ENCODE measurements around the gene CD19.

CD19 gene

GRCh38 chr16:28950648-28951409 is 19.1 kb downstream of the CD19 start, which contains the start of gene NFATC2IP:
Gene NFATC2IP (plus strand): TSS chr16:28950937. CDS start chr16:28951012, 75 bp downstream.
- TF ChIP-seq CTCF (IDR thresholded peaks at IDR 0.05; ENCODE audit: insufficient read depth, low read depth, low read length, missing control alignments): no peak
- DNase-seq (ENCODE audit: low read depth): peak; percentile 100
- peak within 1 kb of the TSS; percentile 74 for H3K4me3 ChIP-seq (ENCODE audit: low read depth, low read length)

- peak; percentile 59 for DNase-seq (ENCODE audit: low read depth)
- H3K4me3 ChIP-seq (ENCODE audit: low read depth, low read length): peak overlapping the region; percentile 74
- TF ChIP-seq CTCF (IDR thresholded peaks at IDR 0.05; ENCODE audit: insufficient read depth, low read depth, low read length, missing control alignments): no peak
These were observed 19.7 kb downstream of the CD19 start for GRCh38 chr16:28951410-28951943.

- no peak for TF ChIP-seq CTCF (IDR thresholded peaks at IDR 0.05; ENCODE audit: insufficient read depth, low read depth, low read length, missing control alignments)
- DNase-seq (ENCODE audit: low read depth): no peak
- no peak overlapping the region for H3K4me3 ChIP-seq (ENCODE audit: low read depth, low read length)
These were observed 26.4 kb downstream of the CD19 start for GRCh38 chr16:28958216-28958615.

GRCh38 chr16:28958836-28959235 is 27.1 kb downstream of the CD19 start:
- no peak overlapping the region for H3K4me3 ChIP-seq (ENCODE audit: low read depth, low read length)
- no peak for DNase-seq (ENCODE audit: low read depth)
- no peak for TF ChIP-seq CTCF (IDR thresholded peaks at IDR 0.05; ENCODE audit: insufficient read depth, low read depth, low read length, missing control alignments)

GRCh38 chr16:28964072-28964471 is 32.3 kb downstream of the CD19 start:
- TF ChIP-seq CTCF (IDR thresholded peaks at IDR 0.05; ENCODE audit: insufficient read depth, low read depth, low read length, missing control alignments): no peak
- H3K4me3 ChIP-seq (ENCODE audit: low read depth, low read length): no peak overlapping the region
- no peak for DNase-seq (ENCODE audit: low read depth)

- H3K4me3 ChIP-seq (ENCODE audit: low read depth, low read length): no peak overlapping the region
- DNase-seq (ENCODE audit: low read depth): no peak
- TF ChIP-seq CTCF (IDR thresholded peaks at IDR 0.05; ENCODE audit: insufficient read depth, low read depth, low read length, missing control alignments): no peak
These were observed 32.7 kb downstream of the CD19 start for GRCh38 chr16:28964496-28964895.
